Astrocyte of the cerebellum (primary cell): ENCODE data around the gene GGACT.

Source experiments
- DNase-seq: peaks from one replicate; pipeline ENCODE4 v3.0.0-alpha.2; 2011; ENCODE audit warnings: low read depth
- H3K4me3 ChIP-seq: 2 replicates; pipeline ENCODE4 v1.5.1; 2011; ENCODE audit warnings: mild to moderate bottlenecking, low read depth, low read length, moderate library complexity
- in situ Hi-C: cut with HindIII; loops from 2 replicates; pipeline ENCODE4 v1.10.0; 2017; ENCODE audit warnings: low sequenced_read_pairs
- TF ChIP-seq, protein P1 (sequence below): IDR thresholded peaks from 2 replicates; pipeline ENCODE4 v1.5.1; 2012; ENCODE audit warnings: low read length, low read depth, moderate library complexity, mild to moderate bottlenecking; ENCODE audit errors: missing control alignments

Gene GGACT

DNA sequence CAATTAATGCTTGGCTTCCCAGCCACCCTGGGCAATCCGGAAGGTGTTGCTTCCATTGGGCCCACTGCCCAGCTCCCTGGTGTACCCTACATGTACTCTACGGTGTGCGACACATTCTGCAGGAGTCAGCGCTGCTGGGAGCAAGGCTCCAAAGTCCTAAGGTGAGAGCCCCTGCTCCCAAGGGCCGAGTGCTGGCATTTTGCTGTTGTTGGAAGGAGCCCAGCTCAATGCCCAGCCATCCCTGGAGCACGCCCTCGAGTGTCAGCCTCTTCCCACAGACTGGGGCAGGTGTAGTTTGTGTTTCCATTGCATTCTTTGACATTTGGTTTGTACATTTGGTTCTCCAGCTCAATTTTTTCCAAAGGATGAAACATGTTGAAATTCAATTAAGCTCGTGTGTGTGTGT is 64.6 kb downstream of the GGACT start:
- TF ChIP-seq, protein P1, sequence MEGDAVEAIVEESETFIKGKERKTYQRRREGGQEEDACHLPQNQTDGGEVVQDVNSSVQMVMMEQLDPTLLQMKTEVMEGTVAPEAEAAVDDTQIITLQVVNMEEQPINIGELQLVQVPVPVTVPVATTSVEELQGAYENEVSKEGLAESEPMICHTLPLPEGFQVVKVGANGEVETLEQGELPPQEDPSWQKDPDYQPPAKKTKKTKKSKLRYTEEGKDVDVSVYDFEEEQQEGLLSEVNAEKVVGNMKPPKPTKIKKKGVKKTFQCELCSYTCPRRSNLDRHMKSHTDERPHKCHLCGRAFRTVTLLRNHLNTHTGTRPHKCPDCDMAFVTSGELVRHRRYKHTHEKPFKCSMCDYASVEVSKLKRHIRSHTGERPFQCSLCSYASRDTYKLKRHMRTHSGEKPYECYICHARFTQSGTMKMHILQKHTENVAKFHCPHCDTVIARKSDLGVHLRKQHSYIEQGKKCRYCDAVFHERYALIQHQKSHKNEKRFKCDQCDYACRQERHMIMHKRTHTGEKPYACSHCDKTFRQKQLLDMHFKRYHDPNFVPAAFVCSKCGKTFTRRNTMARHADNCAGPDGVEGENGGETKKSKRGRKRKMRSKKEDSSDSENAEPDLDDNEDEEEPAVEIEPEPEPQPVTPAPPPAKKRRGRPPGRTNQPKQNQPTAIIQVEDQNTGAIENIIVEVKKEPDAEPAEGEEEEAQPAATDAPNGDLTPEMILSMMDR: no peak
- in situ Hi-C loops: no loop called here
- no peak for DNase-seq
- no peak overlapping the region for H3K4me3 ChIP-seq

DNA sequence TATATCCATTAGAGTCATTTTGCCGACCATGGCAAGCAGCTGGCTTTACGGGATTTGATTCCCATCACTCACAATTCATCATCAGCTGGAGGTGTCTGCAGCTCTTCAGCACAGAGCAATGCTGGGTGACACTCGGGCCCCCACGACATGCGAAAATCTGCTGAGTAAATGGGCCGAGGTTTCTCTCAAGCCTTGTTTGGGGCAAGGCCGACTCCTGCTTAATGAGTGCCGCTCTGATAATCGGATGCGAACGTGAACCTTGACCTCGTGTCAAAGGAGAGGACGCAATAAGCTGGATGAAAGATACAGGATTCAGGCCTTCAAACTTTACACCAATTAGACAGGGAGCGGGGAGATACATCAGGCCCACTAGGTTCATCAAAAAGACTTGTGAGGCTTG is 65.2 kb downstream of the GGACT start:
- H3K4me3 ChIP-seq: no peak overlapping the region
- TF ChIP-seq, protein P1: no peak
- in situ Hi-C loops: no loop called here
- no peak for DNase-seq

DNA sequence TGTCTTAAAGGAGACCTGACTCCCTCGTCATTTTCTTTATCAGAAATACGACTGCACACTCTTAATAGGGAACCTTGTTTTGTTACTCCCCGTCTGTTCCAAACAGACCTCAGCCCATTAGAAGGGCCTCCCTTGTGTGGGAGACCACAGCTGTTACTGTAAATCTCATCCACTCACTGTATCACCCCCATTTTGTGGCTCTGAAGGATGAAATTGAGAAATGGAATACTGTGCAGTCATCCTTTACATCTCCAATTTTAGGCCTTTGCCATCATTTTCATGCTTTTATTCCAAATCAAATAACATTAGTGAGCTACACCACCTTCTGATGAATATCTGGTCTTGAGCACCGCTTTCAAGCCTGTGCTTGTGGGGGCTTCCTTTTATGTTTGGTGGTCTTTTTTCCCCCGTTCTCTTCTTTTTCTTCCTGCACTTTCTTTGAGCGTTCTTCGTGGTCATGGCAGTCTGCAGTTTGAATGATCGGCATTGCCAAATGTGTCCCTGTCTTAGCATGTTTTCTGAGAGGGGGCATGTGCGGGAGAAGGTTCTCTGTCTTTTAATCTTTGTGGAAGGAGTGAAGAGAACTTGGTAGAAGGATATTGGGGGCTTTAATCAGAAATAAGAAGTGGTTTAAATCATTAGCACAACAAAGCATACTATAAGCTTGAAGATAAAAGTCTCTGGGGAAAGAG is 65.8 kb downstream of the GGACT start:
- in situ Hi-C loops: no loop called here
- H3K4me3 ChIP-seq: no peak overlapping the region
- no peak for DNase-seq
- TF ChIP-seq, protein P1: no peak

DNA sequence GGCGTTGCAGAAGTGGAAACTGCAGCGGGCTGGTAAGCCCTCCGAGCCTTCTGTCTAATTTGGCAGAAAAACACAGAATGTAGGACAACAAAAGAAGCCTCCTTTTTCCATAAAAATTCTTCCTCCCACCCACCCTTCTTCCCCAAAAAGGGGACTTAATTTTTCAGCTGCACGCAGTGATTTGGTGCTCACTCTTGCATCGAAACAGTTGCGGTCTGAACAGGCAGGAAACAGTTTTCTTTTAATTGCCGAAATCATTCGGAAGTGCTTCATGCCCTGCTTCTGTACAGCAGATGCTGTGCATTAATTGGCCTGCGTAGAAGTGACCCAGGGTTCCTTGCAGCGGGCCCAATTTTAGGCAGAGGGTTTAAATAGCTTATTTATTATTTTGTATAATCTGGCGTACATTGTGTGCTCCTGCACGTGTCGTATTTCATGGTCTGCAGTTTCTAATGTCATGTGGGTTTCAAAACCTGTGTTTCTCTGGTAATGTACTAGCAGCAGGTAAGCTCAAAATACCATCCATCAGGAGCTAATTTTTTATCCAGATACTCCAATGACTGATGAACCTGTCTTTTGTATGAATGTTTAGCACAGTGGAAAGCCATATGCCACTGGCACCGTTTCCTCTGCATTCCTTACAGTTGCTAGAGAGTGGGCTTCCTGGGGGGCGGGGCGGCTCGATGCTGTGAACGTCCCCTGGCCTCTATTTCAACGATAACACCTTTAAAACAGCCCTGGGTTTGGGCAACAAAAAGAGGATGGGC is 66.6 kb downstream of the GGACT start:
- no peak overlapping the region for H3K4me3 ChIP-seq
- in situ Hi-C loops: no loop called here

DNA sequence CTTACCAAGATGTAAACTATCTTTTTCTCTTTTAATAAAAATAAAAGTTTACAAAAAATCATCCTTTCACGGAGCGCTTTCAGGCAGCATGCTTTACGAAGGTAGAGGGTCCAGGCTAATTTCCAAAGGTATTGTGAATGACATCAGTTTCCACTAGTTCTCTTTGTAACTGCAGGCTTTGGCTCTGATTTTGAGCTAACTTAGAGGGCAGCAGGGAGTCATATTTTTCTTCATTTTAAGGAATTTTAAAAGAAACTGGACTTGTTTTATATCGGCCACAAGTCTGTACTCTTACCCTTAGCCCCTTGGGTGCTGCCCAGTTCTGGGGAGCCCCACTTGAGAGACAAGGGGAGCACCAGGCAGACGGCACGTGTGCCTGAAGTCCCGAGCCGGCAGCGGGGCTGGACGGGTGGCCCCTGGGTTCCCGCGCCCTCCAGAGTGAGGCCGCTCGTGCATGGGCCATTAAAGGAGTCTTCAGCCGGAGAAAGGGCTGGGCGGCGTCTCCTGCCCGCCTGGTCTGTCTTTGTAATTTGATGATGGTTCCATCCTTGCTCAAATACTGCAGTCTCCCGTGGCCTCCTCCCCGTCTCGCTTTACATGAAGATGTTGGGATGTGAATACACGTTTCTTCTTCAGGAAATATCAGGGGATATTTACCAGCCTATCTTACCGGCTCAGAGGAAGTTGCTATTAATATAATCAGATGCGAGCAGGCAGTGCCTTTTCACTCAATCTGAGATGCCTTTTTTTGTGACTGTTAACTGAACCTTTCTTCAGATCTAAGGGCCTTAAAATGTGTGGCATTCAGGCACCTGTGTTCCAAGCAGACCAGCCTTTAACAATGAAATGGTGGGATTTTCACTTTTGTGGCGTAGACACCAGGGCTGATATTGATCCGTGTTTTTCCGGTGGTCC is 67.4 kb downstream of the GGACT start:
- TF ChIP-seq, protein P1: no peak
- no peak overlapping the region for H3K4me3 ChIP-seq
- in situ Hi-C loops: no loop called here
- DNase-seq: no peak

More for the DNA sequence above, 66.6 kb downstream of the GGACT start:
- DNase-seq: no peak
- TF ChIP-seq, protein P1: no peak

DNA sequence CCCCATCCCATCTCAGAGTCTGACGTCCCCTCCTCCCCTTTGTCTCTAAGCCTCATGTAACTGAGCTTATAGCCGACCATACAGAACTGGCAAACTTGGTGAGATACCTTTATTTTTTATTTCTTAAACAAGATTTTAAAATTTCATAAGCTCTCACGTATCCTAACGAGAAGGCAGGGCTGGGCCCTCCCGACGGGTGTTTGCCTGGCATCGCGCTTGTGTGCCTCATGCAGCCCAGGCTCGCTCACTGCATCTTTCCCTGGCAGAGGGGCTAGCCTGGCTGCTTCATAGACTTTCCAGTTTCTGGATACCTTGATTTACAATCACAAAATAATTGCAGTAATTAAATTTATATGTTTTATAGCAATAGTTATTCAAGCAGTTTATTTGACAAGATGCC is 69.0 kb downstream of the GGACT start:
- TF ChIP-seq, protein P1: no peak
- H3K4me3 ChIP-seq: no peak overlapping the region
- no peak for DNase-seq
- in situ Hi-C loops: loop anchor here (10.0 kb wide), 1 partner anchor 535 kb away; the partner anchor contains the start of gene ZIC2
